K562 (cell line): ENCODE data around the gene RAB3C. TPM values are rescaled to one million over a fixed set of nuclear protein-coding genes. Genes with fewer than 3 reads are reported as not detected.

Experiments used
- ATAC-seq: fragments of 200-7000 bp; cut with Tn5 transposase; 3 replicates; pipeline ENCODE4 v1.9.1; 2020; ENCODE audit warnings: moderate library complexity
- BruUV-seq: library from RNA; stranded (reverse); fragments of 400-500 nt; replicated peaks from 2 replicates; lab custom pipeline; 2021; lab: Mats Ljungman, UMichigan
- CTCF ChIA-PET: fragments of 300-600 bp; formaldehyde crosslinking; extraction: SDS; loops from one replicate; lab custom pipeline; 2021; ENCODE audit warnings: low intra/inter-chr PET ratio; lab: Yijun Ruan, JAX
- POLR2A ChIA-PET: fragments of 300-600, 350-650 bp; sonication (Branson Sonifier 250); formaldehyde crosslinking; extraction: SDS; loops from one replicate; lab custom pipeline; 2021; ENCODE audit warnings: antibody characterized with exemption, inconsistent platforms; lab: Yijun Ruan, JAX
- DNase-seq, 4 experiments: peaks; one replicate each; pipeline versions ENCODE4 v3.0.0 to v3.0.0-alpha.2; 2011 to 2018; ENCODE audit warnings: low spot score in 3 of 4, mixed read lengths in 3 of 4; ENCODE audit errors: extremely low read depth in 1 of 4
- FAIRE-seq: peaks from 2 replicates; lab custom pipeline; 2011; peaks lifted over from hg19 to GRCh38; lab: Jason Lieb, UNC
- H2AFZ ChIP-seq: 2 replicates; pipeline ENCODE4 v1.6.0; 2011; ENCODE audit warnings: low read depth, low read length, control low read depth, inconsistent platforms
- H3K27ac ChIP-seq: fragments of 200-600 bp; 3 replicates; pipeline ENCODE4 v1.8.0; 2011; ENCODE audit warnings: low read depth, mild to moderate bottlenecking, control low read depth, inconsistent platforms, low read length, moderate library complexity, mixed read lengths; ENCODE audit errors: extremely low read depth
- H3K27me3 ChIP-seq, 2 experiments: fragments of 300-600 bp in 1 of 2; 2 replicates in 1 of 2; 3 replicates in 1 of 2; pipeline versions ENCODE4 v1.6.0 to v1.8.0; 2011; ENCODE audit warnings: inconsistent platforms in 2 of 2, low read length in 2 of 2, mild to moderate bottlenecking in 1 of 2, mixed read lengths in 1 of 2, moderate library complexity in 1 of 2; ENCODE audit not compliant: control insufficient read depth in 2 of 2, insufficient read depth in 2 of 2
- H3K36me3 ChIP-seq: fragments of 300-600 bp; 3 replicates; pipeline ENCODE4 v1.8.0; 2011; ENCODE audit warnings: mild to moderate bottlenecking, low read length, inconsistent platforms; ENCODE audit not compliant: control insufficient read depth, insufficient read depth
- H3K4me1 ChIP-seq, 2 experiments: fragments of 200-600 bp in 1 of 2; replicated peaks in 1 of 2; 2 replicates in 1 of 2; 3 replicates in 1 of 2; pipeline versions ENCODE4 v1.5.1 to v1.8.0; 2011; ENCODE audit warnings: inconsistent platforms in 2 of 2, low read length in 2 of 2, mild to moderate bottlenecking in 1 of 2, mixed read lengths in 1 of 2, moderate library complexity in 1 of 2; ENCODE audit not compliant: control insufficient read depth in 2 of 2, insufficient read depth in 2 of 2
- H3K4me2 ChIP-seq: 2 replicates; pipeline ENCODE4 v1.6.1; 2011; ENCODE audit warnings: low read length, control low read depth, inconsistent platforms, mixed read lengths; ENCODE audit not compliant: insufficient read depth
- H3K4me3 ChIP-seq: fragments of 200-600 bp; sonication (generic), shearing (Covaris generic); 2 replicates; pipeline ENCODE4 v1.5.1; 2016; ENCODE audit warnings: control low read depth, inconsistent platforms
- H3K79me2 ChIP-seq: fragments of 200-600 bp; 3 replicates; pipeline ENCODE4 v1.8.0; 2011; ENCODE audit warnings: low read length, inconsistent platforms; ENCODE audit not compliant: control insufficient read depth, insufficient read depth
- H3K9ac ChIP-seq, 2 experiments: 2 replicates each; pipeline versions ENCODE4 v1.6.0 to v1.6.1; 2011; ENCODE audit warnings: low read depth in 2 of 2, low read length in 2 of 2, control low read depth in 1 of 2, inconsistent platforms in 1 of 2, mild to moderate bottlenecking in 1 of 2, mixed read lengths in 1 of 2; ENCODE audit not compliant: insufficient read depth in 1 of 2
- H3K9me1 ChIP-seq: one replicate; pipeline ENCODE4 v1.6.0; 2011; ENCODE audit warnings: inconsistent platforms, mild to moderate bottlenecking, low read length, moderate library complexity; ENCODE audit not compliant: control insufficient read depth, insufficient read depth
- H3K9me3 ChIP-seq: replicated peaks from 2 replicates; pipeline ENCODE4 v1.5.1; 2011; ENCODE audit warnings: low read depth, low read length, inconsistent platforms; ENCODE audit not compliant: control insufficient read depth, insufficient read depth
- H4K20me1 ChIP-seq: replicated peaks from 2 replicates; pipeline ENCODE4 v1.6.1; 2011; ENCODE audit warnings: low read length, inconsistent platforms, mixed read lengths; ENCODE audit not compliant: control insufficient read depth, insufficient read depth
- COPS2 ChIP-seq: fragments of 450-650 bp; conservative IDR thresholded peaks from 2 replicates; pipeline ENCODE4 v1.6.1; 2016; ENCODE audit warnings: mild to moderate bottlenecking, moderate library complexity
- CXXC5 ChIP-seq: fragments of 250-450 bp; sonication (Bioruptor Pico); IDR thresholded peaks from 2 replicates; pipeline ENCODE4 v1.8.0; 2022; ENCODE audit warnings: inconsistent platforms, mild to moderate bottlenecking, moderate library complexity
- DDX20 ChIP-seq: fragments of 450-650 bp; IDR thresholded peaks from 2 replicates; pipeline ENCODE4 v1.6.1; 2016; ENCODE audit warnings: missing genetic modification characterization, low read depth, mild to moderate bottlenecking, missing compliant biosample characterization, moderate library complexity
- HES1 ChIP-seq: fragments of 450-650 bp; IDR thresholded peaks from 2 replicates; pipeline ENCODE4 v1.6.1; 2016; ENCODE audit warnings: low read depth, mild to moderate bottlenecking, moderate library complexity
- HMGXB4 ChIP-seq: sonication (generic); formaldehyde crosslinking; IDR thresholded peaks from 2 replicates; pipeline ENCODE4 v1.8.1; 2023; ENCODE audit warnings: mild to moderate bottlenecking, missing genetic modification reagents
- LEF1 ChIP-seq: fragments of 450-650 bp; IDR thresholded peaks from 2 replicates; pipeline ENCODE4 v1.6.1; 2016; ENCODE audit warnings: mild to moderate bottlenecking
- NFIX ChIP-seq: fragments of 250-450 bp; sonication (Bioruptor Pico); IDR thresholded peaks from 2 replicates; pipeline ENCODE4 v1.4.0; 2020; ENCODE audit warnings: low read depth, mild to moderate bottlenecking, moderate library complexity
- PYGO2 ChIP-seq: fragments of 450-650 bp; IDR thresholded peaks from 2 replicates; pipeline ENCODE4 v1.6.1; 2016; ENCODE audit warnings: mild to moderate bottlenecking, missing genetic modification characterization, moderate library complexity, missing compliant biosample characterization
- XRCC5 ChIP-seq: fragments of 200-400 bp; formaldehyde crosslinking; IDR thresholded peaks from 2 replicates; pipeline ENCODE4 v1.6.1; 2017; ENCODE audit warnings: low read depth, mild to moderate bottlenecking, low read length
- ZHX1 ChIP-seq: fragments of 150-350 bp; conservative IDR thresholded peaks from 2 replicates; pipeline ENCODE4 v1.6.1; 2014; ENCODE audit warnings: low read length
- ZNF12 ChIP-seq: sonication (generic); formaldehyde crosslinking; IDR thresholded peaks from 2 replicates; pipeline ENCODE4 v1.4.0; 2020; ENCODE audit warnings: mild to moderate bottlenecking, missing genetic modification reagents
- ZNF146 ChIP-seq: IDR thresholded peaks from one replicate; pipeline ENCODE4 v1.6.1; 2018; ENCODE audit warnings: missing compliant biosample characterization; ENCODE audit not compliant: unreplicated experiment
- ZNF174 ChIP-seq: fragments of 250-450 bp; sonication (Bioruptor Pico); IDR thresholded peaks from 2 replicates; pipeline ENCODE4 v1.4.0; 2020; ENCODE audit warnings: mild to moderate bottlenecking
- ZNF24 ChIP-seq: fragments of 450-650 bp; IDR thresholded peaks from 2 replicates; pipeline ENCODE4 v1.6.1; 2016
- ZNF592 ChIP-seq: fragments of 450-650 bp; IDR thresholded peaks from 2 replicates; pipeline ENCODE4 v1.6.1; 2017; ENCODE audit warnings: antibody characterized with exemption, mild to moderate bottlenecking
- WGBS: fragments of 100-300 bp; shearing (Covaris generic); methylation state at CpG from one replicate; pipeline ENCODE4 v1.1.6; 2016; ENCODE audit warnings: low coverage, mixed read lengths; ENCODE audit not compliant: insufficient coverage; ENCODE audit errors: missing lambda C conversion rate; 5-methylcytosine and 5-hydroxymethylcytosine counted together
- in situ Hi-C: fragments of 300-500 bp; cut with MboI; formaldehyde crosslinking; loops from 4 replicates; pipeline ENCODE4 v1.15.0; 2018; ENCODE audit warnings: inconsistent platforms, mixed read lengths
- intact Hi-C: fragments of 100-400 bp; cut with micrococcal nuclease; formaldehyde crosslinking; loops from 2 replicates; pipeline ENCODE4 v1.14.2; 2022
- polyA plus RNA-seq, 8 experiments: library from polyadenylated mRNA; depleted of rRNA in 4 of 8; stranded (reverse) in 5 of 8; unstranded in 3 of 8; fragments of >200 nt; fragmentation: Nextera tagmentation in 2 of 8; fragmentation: Illumina TruSeq in 1 of 8; extraction: Ambion mirVana in 2 of 8; extraction: Trizol in 1 of 8; gene quantifications; 2 replicates each; pipeline versions ENCODE4 v1.2.1 to v1.2.3, GENCODE V29; 2011 to 2014; ENCODE audit warnings: inconsistent platforms in 1 of 8, missing spikeins in 1 of 8
- total RNA-seq, 7 experiments: library from RNA; depleted of rRNA in 6 of 7; stranded (reverse); fragments of >200 nt in 6 of 7; fragmentation: Illumina TruSeq in 2 of 7; extraction: Trizol in 2 of 7; gene quantifications; 2 replicates each; pipeline versions ENCODE4 v1.2.1 to v1.2.3, GENCODE V29; 2011 to 2021; ENCODE audit warnings: low replicate concordance in 1 of 7

The RAB3C gene
- total and polyA plus RNA-seq, 9 of the 15 experiments (the other 6 are each of a cell fraction or from before 2014, with no cell fraction given), result not detected

- no peak for DNase-seq
- TF ChIP-seq LEF1 (no peak), ZNF146 (CRISPR knock-in tag) (no peak), DDX20 (no peak), ZHX1 (no peak), ZNF174 (CRISPR knock-in tag) (no peak), XRCC5 (no peak), PYGO2 (tag) (no peak), HMGXB4 (CRISPR knock-in tag) (no peak), HES1 (no peak), ZNF592 (no peak), CXXC5 (CRISPR knock-in tag) (no peak), NFIX (CRISPR knock-in tag) (no peak), COPS2 (no peak), ZNF24 (no peak), ZNF12 (CRISPR knock-in tag) (no peak)
- Histone ChIP-seq H3K4me3 (no peak overlapping the region), H3K27ac (no peak overlapping the region), H3K9me1 (no peaks in the 10 kb centered on the region), H3K4me2 (no peak overlapping the region), H3K79me2 (no peaks in the 10 kb centered on the region), H3K9me3 (no peaks in the 10 kb centered on the region), H3K9ac (no peak overlapping the region), H3K27me3 (no peaks in the 10 kb centered on the region), H3K4me1 (no peaks in the 10 kb centered on the region), H2AFZ (no peak overlapping the region), H4K20me1 (no peaks in the 10 kb centered on the region), H3K36me3 (no peaks in the 10 kb centered on the region)
- no peak for ATAC-seq
- POLR2A ChIA-PET, result interaction anchor here (0.5 kb wide), 1 partner anchor 755 kb away, joined by 3 read pairs; no protein-coding TSS in a partner anchor
- in situ Hi-C loops, result no loop called here
- 17% methylated on average over 1 of the region's 1 CpG for WGBS
- intact Hi-C loops, result no loop called here
- CTCF ChIA-PET, result no interaction called here
- no TSS peak for BruUV-seq
- no peak for FAIRE-seq
Observed at GRCh38 chr5:58675341-58675740, 92.5 kb downstream of the RAB3C start.
